HG03439 (cell line): Measurements from ENCODE around the gene SSU72.
"Not testable (repeated sequence)": the region's sequence is repeated elsewhere in the genome, so short reads cannot be mapped to it uniquely, and the experiment has no call there.

ENCODE experiments used
- ATAC-seq: cut with Tn5 transposase; IDR thresholded peaks from one replicate; pipeline ENCODE4 v1.9.1; 2021; ENCODE audit warnings: mild to moderate bottlenecking, moderate library complexity; ENCODE audit not compliant: unreplicated experiment

Gene SSU72

DNA sequence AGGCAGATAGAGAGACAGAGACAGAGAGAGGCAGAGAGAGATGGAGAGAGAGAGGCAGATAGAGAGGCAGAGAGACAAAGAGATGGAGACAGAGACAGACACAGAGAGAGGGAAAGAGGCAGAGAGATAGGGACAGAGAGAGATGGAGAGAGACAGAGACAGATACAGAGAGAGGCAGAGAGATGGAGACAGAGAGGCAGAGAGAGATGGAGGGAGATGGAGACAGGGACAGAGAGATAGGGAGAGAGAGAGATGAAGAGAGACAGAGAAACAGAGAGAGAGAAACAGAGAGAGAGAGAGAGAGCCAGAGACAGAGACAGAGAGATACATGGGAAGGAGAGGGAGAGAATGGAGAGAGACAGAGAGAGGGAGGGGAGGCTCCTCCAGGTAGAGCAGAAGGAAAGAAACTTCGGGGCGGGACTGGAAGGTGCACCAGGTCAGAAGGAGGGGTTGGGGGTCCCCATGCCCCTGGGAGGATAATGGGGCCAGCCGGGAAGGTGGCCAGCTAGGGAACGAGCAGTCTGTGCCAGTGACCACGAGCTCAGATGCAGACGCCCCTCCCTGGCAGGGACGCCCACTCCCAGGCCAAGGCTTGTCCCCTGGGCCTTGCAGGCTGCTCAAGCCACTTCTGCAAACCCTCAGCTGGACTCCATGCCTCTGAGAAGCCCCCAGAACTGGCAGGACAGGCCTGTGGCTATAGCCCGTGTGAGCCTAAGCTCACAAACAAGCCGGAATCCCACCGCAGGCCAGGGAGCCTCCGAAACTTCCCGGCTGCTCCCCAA lies 22.0 kb upstream of the SSU72 start:
- no peak for ATAC-seq

DNA sequence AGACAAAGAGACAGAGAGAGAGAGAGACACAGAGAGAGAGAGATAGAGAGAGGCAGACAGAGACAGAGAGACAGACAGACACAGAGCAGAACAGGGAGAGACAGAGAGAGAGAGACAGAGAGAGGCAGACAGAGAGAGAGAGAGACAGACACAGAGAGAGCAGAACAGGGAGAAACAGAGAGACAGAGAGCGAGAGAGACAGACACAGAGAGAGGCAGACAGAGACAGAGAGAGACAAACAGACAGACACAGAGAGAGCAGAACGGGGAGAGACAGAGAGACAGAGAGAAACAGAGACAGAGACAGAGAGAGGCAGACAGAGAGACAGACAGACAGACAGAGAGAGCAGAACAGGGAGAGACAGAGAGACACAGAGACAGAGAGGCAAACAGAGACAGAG lies 20.7 kb upstream of the SSU72 start:
- ATAC-seq = not testable (repeated sequence)

DNA sequence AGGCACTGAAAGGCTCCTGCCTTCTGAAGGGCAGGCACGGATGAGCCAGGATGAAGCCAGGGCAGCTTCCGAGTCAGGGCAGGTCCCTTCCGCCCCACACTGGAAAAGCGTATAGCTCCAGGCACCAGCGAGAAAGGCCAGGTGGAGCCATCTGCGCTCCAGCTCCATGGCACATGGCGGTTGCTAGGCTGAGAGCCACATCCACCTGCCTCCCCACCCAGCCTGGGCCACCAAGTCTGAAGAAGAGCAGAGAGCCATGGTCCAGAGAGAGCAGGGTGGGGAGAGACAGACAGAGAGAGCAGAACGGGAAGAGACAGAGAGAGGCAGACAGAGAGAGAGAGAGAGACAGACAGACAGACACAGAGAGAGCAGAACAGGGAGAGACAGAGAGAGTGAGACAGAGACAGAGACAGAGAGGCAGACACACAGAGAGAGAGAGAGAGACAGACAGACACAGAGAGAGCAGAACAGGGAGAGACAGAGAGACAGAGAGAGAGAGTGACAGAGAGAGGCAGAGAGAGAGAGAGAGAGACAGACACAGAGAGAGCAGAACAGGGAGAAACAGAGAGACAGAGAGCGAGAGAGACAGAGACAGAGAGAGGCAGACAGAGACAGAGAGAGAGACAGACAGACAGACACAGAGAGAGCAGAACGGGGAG lies 20.1 kb upstream of the SSU72 start:
- ATAC-seq = no peak

DNA sequence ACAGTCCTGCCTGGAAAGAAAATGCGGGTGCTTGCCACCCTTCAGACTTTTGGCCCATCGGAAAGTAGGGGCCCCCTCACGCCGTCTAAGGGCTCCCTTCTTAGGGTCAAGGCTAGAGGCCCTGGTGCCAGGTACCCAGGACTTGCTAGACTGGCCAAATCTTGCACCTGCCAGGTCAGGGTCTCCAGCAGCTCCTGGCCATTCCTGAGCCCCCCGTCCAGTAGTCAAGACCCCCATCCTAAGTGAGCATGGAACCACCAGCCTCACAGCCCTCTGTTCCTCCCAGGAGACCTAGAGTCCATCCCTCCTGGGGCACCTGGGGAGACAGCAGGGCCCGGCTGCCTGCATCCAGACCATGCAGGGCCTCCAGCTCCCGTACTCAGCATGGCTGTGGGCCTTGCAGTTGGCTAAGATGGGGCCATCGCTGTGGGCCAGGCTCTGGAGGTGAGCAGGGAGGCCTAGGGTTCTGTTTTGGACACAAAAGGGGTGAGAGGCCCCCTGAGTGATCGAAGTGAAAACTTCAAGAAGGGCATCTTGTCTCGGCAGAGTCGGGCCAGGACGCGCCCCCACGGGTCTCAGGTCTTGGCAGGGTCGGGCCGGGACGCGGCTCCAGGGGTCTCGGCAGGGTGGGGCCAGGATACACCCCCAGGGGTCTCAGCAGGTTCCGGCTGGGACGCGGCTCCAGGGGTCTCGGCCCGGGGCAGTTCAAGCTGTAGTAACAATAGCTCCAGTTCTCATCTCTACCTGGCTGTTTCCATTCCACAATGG lies 19.4 kb upstream of the SSU72 start:
- no peak for ATAC-seq

DNA sequence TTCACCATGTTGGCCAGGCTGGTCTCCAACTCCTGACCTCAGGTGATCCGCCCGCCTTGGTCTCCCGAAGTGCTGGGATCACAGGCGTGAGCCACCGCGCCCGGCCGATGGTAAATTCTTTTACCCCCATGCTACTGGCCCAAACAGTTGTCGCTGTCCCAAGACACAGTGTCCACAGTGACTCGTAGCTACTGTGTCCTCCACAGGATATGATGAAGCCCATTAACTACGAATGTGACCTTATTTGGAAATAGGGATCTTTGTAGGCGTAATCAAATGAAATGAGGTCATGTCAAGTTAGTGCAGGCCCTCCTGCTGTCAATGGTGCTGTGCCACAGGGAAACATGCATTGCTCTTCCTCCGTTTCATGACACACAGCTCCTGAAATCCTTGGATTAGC lies 16.8 kb upstream of the SSU72 start:
- no peak for ATAC-seq

DNA sequence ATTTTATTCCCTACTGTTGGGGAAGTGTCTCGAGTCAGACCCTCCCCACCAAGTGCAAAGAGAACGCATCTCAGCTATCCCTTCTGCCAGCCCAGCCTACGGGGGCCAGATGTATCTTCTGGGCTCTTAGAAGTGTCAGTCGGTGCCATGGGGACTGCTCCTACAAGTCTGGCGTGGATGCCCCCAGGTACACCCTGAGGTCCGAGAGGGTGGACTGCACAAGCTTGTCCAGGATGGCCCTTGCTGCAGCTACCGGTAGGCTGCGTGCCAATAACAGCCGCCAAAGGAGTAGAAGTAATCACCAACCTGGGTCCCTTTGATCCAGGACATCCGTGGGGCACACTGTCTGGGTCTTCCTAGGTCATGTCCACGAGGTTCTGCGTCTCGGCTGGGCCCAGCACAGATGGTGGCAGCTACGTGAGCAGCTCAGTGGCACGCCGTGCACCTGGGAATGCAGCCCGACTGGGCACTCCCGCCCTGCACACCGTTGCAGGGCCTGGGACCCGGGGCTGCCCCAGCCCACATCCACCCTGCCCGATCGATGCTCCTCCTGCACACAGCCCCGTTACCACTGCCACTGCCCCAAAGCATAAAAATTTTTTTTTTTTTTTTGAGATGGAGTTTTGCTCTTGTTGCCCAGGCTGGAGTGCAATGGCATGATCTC lies 8.8 kb upstream of the SSU72 start:
- ATAC-seq = no peak

DNA sequence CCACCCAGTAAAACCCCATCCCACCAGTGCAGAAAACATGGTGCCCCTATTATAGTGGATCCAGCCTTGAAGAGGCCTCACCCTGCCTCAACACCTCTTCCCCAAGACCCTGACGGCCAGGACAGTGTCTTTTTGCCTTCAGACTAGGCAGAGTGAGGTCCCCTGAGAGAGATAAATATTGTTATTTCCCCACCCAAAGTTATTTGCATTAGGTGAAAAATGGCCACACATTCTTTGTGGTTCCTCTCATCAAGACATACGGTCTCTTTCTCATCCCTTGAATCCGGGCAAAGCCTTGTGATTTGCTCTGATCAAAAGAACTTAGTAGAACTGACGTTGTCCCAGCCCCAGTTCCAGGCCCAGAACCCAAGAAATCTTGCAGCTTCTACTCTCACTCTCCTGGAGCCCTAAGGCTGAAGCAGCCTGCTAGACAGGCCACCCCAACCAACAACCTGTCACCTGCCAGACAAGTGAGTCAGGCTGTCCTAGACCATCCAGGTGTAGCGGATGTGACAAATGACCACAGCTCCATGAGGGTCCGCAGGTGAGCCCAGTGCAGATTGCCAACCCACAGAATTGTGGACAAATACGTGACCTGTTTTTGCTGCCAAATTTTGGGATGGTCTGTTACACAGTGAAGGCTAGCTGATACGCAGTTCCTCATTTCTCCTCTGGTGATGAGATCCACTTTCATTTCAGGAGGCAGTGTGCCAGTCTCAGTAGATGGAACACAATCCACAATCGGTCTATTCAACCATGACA lies 8.1 kb upstream of the SSU72 start:
- ATAC-seq = no peak

DNA sequence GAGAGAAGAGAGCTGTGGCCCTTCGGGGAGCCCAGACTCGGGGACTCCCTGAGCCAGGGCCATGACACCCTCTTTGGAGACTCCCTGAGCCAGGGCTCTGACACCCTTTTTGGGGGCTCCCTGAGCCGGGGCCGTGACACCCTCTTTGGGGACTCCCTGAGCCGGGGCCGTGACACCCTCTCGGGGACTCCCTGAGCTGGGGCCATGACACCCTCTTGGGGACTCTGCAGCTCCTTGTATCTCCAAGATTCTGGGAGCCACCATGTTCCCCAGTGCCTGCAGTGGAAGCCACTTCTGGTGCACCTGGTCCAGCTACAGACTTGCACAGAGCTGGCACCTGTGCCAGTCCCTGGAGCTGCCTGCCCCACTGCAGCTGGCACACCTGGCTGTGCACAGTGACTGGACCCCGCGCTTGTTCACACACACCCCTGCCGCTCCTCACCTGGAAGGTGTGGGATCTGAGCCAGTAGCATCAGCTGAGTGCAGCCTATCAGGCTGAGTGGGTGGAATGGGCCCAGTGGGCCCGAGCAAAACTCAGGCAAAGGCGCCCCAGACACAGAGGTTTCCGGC lies 3.8 kb upstream of the SSU72 start:
- ATAC-seq = no peak

DNA sequence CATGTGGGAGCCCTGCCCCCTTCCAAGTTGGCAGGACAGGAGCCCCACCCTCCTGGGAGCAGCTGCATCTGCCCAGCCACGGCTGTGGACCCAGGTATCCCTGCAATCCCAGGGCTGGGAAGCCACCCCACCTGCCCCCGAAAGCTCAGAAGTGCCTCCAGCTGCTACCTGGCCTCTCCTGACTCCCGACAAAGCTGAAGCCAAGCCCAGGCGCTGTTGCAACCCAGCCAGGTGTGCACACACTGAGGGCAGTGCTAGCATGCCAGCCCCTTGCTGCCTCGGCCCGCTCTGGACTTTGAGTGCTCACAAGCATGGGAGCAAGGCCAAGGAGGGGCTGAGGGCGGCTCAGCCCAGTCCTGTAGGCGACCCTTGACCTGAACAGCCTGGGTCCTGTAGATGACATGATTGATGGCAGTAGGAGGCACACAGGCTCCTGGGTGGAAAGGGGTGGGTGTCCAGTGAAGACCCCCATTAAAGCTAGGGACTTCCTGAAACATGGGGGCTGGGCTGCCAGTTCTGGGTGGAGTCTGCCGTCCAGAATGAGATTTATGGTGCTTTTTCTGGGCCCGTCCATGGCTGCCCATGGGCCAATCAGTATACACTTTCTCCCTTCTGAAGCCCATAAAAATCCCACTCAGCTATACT lies 2.8 kb upstream of the SSU72 start:
- no peak for ATAC-seq

DNA sequence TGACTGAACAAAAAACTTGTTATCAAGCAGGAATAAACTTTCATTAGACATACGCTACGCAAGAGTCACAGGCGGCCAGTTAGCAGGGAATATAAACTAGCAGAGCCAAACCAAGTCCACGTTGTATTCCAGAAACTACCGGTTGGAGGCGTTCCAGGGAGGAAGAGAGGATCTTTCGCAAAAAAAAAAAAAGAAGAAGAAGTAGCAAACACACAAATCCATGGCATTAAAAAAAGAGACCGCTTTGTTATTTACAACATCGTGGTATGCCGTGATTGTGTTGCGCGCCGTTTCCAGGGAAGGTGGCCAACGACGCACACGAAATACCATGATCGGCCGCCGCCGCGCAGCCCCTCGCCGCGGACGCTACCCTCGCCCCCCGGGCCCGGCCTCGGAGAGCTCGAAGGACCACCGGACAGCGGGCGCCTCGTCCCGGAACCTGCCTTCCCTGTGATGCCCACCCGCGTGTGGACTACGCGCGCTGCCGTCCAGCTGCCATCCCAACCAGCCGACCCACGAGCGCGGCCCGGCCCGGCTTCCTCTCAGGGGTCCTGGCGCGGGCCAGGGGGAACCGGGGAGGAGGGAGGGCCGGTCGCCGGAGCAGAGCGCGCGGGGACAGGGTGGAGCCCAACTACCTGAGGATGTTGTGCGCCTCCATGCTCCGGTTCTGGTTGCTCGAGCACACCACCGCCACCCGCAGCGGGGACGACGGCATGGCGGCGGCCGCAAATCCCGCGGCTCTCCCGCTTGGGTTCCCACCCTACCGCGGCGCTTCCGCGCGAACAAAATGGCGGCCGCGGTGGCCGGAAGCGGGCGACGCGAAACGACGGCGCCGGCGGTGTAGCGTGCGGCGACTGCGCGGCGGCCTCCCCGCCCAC lies 581 bp downstream of the SSU72 start:
- peak; percentile 65 for ATAC-seq

DNA sequence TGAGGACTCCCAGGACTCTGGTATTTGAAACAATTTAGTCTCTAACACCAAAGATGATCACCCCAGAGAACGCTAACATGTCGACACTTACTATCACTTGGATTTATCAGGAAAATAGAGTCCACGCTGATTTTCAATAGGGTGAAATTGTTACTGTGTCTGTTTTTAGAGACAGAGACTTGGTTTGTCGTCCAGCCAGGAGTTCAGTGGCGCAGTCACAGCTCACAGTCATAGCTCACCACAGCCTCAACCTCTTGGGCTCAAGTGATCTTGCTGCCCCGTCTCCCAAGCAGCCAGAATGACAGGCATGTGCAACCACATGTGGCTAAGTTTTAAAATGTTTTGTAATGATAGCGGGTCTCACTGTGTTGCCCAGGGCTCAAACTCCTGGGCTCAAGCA lies 5.3 kb downstream of the SSU72 start:
- ATAC-seq = no peak

DNA sequence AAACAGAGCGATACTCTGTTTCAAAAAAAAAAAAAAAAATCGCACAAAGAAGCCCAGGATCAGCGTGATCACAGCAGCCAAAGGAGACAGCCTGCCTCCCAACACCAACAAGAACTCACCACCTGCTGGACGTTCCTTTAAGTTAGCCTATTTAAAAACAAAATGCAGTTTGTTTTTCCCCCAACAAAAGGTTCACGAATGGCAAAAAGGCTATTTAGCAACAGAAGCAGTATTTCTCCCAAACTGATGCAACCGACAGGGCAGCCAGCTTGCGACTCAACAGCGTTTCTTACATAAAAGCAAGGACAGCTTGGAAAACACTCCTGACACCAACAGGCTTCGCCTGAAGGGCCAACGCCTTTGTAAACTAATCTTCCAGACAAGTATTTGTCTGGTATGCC lies 6.8 kb downstream of the SSU72 start:
- no peak for ATAC-seq

DNA sequence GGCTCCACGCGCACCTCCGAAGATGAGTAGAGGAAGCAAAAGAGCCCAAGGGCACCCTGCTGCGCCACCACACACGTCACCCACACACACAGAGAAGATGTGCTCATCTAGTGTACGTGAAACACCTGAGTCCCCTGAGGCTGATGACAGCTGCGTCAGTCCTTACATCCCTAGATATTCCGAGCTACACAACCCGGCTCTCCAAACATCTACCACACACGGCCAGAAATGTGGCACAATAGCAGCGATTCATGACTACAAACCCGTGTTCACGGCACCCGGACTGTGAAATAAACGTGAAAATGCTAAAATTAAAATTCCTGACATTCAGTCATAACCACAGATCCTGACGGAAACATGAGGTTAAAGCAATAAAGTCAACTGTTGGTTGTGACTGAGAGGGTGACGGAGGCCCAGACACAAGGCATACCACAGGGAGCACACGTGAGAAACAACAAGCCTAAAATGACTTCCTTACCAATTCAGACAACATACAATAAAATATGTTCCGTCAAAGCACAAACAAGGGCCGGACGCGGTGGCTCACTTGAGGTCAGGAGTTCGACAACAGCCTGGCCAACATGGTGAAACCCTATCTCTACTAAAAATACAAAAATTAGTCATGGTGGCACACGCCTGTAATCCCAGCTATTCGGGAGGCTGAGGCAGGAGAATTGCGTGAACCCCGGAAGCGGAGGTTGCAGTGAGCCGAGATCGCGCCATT lies 7.3 kb downstream of the SSU72 start:
- no peak for ATAC-seq

DNA sequence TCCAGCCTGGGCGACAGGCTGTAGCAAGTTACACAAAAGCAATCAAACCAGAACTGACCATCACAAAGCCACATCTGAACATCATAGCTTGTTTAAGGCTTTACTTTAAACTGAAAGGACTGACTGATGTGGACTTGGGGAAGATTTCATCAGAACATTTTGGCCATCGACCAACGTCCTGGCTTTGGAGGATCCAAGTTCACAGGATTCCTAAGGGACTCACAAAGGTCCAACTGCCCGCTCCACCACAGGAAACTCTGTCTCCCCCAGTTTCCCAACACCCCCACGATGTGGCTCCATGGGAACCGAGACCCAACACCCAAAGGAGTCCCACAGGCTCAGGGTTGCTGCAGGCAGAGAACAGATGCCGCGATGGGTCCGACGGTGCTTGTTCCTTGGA lies 9.3 kb downstream of the SSU72 start:
- no peak for ATAC-seq

DNA sequence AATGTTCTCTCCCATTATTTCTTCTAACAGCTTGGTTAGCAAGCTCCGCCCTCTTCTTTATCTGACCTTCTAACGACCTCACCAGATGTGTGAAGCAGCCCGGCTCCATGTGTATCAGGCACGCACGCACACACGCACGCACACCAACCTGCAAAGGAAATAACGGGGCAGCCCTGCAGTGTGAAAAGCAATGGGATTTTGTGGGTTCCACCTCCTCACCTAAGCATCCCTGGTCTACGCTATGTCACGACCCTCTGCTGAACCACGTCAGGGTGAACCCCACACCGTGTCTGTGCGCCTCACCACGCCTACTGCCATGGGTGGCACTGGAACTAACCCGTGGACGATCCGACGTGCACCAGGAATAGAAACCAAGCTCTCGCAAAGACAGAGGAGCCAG lies 10.4 kb downstream of the SSU72 start:
- no peak for ATAC-seq

DNA sequence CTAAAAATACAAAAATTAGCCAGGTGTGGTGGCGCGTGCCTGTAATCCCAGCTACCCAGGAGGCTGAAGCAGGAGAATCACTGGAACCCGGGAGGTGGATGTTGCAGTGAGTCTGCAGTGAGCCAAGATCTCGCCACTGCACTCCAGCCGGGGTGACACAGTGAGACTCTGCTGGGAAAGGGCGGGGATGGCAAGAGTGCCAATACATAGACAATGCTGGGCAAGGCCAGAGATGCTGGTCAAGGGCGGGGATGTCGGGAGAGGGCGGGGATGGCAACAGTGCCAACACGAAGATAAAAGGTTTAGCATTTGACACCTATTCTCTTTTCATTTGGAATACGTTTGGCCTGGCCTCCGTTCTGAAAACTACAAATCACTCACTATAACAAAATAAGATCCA lies 11.0 kb downstream of the SSU72 start:
- ATAC-seq = no peak

DNA sequence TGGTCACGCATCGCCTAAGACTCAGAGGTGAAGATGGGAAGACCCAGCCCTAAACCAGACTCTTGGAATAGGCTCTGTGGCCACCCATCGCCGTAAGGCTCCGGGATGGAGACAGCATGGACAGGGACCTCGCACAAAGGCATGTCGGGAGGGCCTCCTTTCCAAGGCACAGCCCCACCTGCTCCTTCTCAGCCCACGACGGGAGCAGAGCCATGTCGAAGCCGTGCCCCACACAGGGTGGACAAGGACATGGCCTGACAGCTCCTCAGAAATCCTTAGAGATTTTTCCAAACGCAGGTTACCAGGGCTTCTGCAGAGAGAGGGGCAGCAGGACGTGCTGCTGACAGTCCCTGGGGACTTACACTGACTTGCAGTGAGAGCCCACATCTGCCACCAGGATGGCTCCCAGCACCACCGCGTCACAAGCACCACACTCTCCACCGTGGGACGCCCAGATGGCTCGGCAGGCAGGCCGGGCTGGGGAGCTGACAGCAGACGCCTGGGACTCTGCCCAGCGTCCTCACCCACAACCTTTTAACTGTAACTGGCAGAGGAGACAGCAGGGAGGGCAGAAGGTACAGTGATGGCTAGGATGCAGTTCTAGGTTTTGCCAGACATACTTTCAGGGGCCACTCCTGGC lies 12.0 kb downstream of the SSU72 start:
- ATAC-seq = no peak
